ENCODE measurements around the gene KRTAP1-5.

DNA sequence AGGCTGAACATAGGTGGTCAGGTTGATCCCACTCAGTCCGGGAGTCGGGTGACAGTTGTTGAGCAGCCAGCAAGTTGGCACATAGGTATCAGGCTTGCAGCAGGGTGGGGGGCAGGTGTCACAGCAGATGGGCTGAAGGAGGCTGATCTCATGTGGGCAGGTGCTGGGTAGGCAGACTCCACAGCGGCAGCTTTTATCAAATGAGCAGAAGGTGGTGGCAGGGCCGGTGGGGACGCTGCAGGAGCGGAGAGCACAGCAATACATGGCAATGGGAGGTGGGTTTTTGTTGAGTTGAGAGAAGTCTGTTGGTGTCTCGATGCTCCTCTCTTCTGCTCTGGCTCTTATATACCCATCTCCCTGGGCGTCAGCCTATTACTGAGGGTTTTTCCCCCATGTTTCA, 18.2 kb downstream of the KRTAP1-5 start, which contains the start of gene KRTAP3-1:
- TF ChIP-seq, protein P1, sequence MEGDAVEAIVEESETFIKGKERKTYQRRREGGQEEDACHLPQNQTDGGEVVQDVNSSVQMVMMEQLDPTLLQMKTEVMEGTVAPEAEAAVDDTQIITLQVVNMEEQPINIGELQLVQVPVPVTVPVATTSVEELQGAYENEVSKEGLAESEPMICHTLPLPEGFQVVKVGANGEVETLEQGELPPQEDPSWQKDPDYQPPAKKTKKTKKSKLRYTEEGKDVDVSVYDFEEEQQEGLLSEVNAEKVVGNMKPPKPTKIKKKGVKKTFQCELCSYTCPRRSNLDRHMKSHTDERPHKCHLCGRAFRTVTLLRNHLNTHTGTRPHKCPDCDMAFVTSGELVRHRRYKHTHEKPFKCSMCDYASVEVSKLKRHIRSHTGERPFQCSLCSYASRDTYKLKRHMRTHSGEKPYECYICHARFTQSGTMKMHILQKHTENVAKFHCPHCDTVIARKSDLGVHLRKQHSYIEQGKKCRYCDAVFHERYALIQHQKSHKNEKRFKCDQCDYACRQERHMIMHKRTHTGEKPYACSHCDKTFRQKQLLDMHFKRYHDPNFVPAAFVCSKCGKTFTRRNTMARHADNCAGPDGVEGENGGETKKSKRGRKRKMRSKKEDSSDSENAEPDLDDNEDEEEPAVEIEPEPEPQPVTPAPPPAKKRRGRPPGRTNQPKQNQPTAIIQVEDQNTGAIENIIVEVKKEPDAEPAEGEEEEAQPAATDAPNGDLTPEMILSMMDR (IDR thresholded peaks at IDR 0.05), result no peak
- TF ChIP-seq POLR2A (IDR thresholded peaks at IDR 0.05), result no peak

All from heart left ventricle (tissue), 13 donors.